Neural cell (in vitro differentiated cells): Measurements from ENCODE around the gene MPZL1. TPM values are rescaled to one million over a fixed set of nuclear protein-coding genes. Genes with fewer than 3 reads are reported as not detected.

Source experiments
- H2AFZ ChIP-seq: fragments of 200-600, 300-800 bp; sonication (generic), shearing (Covaris generic); 2 replicates; pipeline ENCODE4 v1.6.0; 2014; ENCODE audit warnings: low read depth, mild to moderate bottlenecking, antibody characterized with exemption, low read length, moderate library complexity
- H3F3A ChIP-seq: fragments of 200-600 bp; shearing (Covaris generic); 2 replicates; pipeline ENCODE4 v1.6.1; 2016; ENCODE audit warnings: mild to moderate bottlenecking, moderate library complexity, mixed read lengths, antibody characterized with exemption, low read length; ENCODE audit not compliant: insufficient read depth, poor library complexity, severe bottlenecking
- H3K27ac ChIP-seq: fragments of 200-600, 300-800 bp; sonication (generic), shearing (Covaris generic); 2 replicates; pipeline ENCODE4 v1.5.1; 2014; ENCODE audit warnings: mild to moderate bottlenecking, low read length, moderate library complexity
- H3K27me3 ChIP-seq: fragments of 300-800, 200-600 bp; sonication (generic), shearing (Covaris generic); 2 replicates; pipeline ENCODE4 v1.6.0; 2014; ENCODE audit warnings: mild to moderate bottlenecking, low read depth, low read length, moderate library complexity; ENCODE audit not compliant: insufficient read depth
- H3K36me3 ChIP-seq: fragments of 300-800, 200-600 bp; sonication (generic), shearing (Covaris generic); 2 replicates; pipeline ENCODE4 v1.5.1; 2014; ENCODE audit warnings: mild to moderate bottlenecking, antibody characterized with exemption, low read length, moderate library complexity; ENCODE audit not compliant: insufficient read depth
- H3K4me2 ChIP-seq: fragments of 300-800, 200-600 bp; sonication (generic), shearing (Covaris generic); 2 replicates; pipeline ENCODE4 v1.6.0; 2014; ENCODE audit warnings: mild to moderate bottlenecking, low read length
- H3K4me3 ChIP-seq: fragments of 300-800, 200-600 bp; sonication (generic), shearing (Covaris generic); 2 replicates; pipeline ENCODE4 v1.5.1; 2014; ENCODE audit warnings: mild to moderate bottlenecking, low read length, moderate library complexity
- H3K79me2 ChIP-seq: fragments of 200-600 bp; shearing (Covaris generic); replicated peaks from 2 replicates; pipeline ENCODE4 v1.6.0; 2014; ENCODE audit warnings: mild to moderate bottlenecking, low read length, moderate library complexity; ENCODE audit not compliant: insufficient read depth
- H3K9ac ChIP-seq: fragments of 300-800, 200-600 bp; sonication (generic), shearing (Covaris generic); 2 replicates; pipeline ENCODE4 v1.6.1; 2016; ENCODE audit warnings: mild to moderate bottlenecking, low read length, mixed read lengths
- H3K9me2 ChIP-seq: fragments of 200-600 bp; shearing (Covaris generic); 2 replicates; pipeline ENCODE4 v1.6.1; 2016; ENCODE audit warnings: mild to moderate bottlenecking, low read length, mixed read lengths; ENCODE audit not compliant: insufficient read depth
- H3K9me3 ChIP-seq: fragments of 200-600, 300-800 bp; sonication (generic), shearing (Covaris generic); 2 replicates; pipeline ENCODE4 v1.6.1; 2016; ENCODE audit warnings: mild to moderate bottlenecking, mixed run types, low read length, moderate library complexity, mixed read lengths
- H4K20me1 ChIP-seq: fragments of 200-600 bp; shearing (Covaris generic); 2 replicates; pipeline ENCODE4 v1.6.1; 2016; ENCODE audit warnings: mild to moderate bottlenecking, mixed run types; ENCODE audit not compliant: insufficient read depth
- CTCF ChIP-seq: fragments of 450-650 bp; IDR thresholded peaks from 2 replicates; pipeline ENCODE4 v1.5.1; 2014; ENCODE audit warnings: antibody characterized with exemption, mild to moderate bottlenecking, moderate library complexity; ENCODE audit not compliant: poor library complexity, severe bottlenecking
- EP300 ChIP-seq: fragments of 450-650 bp; conservative IDR thresholded peaks from 2 replicates; pipeline ENCODE4 v1.6.1; 2014; ENCODE audit warnings: antibody characterized with exemption, mild to moderate bottlenecking, moderate library complexity; ENCODE audit not compliant: poor library complexity, severe bottlenecking
- EZH2 ChIP-seq: fragments of 200-600, 300-800 bp; shearing (Covaris generic), sonication (generic); IDR thresholded peaks from 2 replicates; pipeline ENCODE4 v1.6.1; 2014; ENCODE audit warnings: antibody characterized with exemption, low read length, borderline replicate concordance, mild to moderate bottlenecking; ENCODE audit not compliant: insufficient read depth, poor library complexity, severe bottlenecking
- MXI1 ChIP-seq: fragments of 450-650 bp; conservative IDR thresholded peaks from 2 replicates; pipeline ENCODE4 v1.6.1; 2014; ENCODE audit warnings: antibody characterized with exemption, mild to moderate bottlenecking; ENCODE audit not compliant: poor library complexity, severe bottlenecking
- POLR2AphosphoS5 ChIP-seq: IDR thresholded peaks from 2 replicates; pipeline ENCODE4 v1.6.1; 2012
- RAD21 ChIP-seq: fragments of 450-650 bp; conservative IDR thresholded peaks from 2 replicates; pipeline ENCODE4 v1.6.1; 2014; ENCODE audit warnings: antibody characterized with exemption, mild to moderate bottlenecking, moderate library complexity
- REST ChIP-seq: IDR thresholded peaks from 2 replicates; pipeline ENCODE4 v1.6.1; 2012; ENCODE audit warnings: borderline replicate concordance
- SMC3 ChIP-seq: fragments of 450-650 bp; conservative IDR thresholded peaks from 2 replicates; pipeline ENCODE4 v1.6.1; 2014; ENCODE audit warnings: antibody characterized with exemption, mild to moderate bottlenecking, moderate library complexity; ENCODE audit not compliant: poor library complexity
- TAF1 ChIP-seq: IDR thresholded peaks from 2 replicates; pipeline ENCODE4 v1.6.1; 2012; ENCODE audit warnings: low read depth
- polyA plus RNA-seq: library from polyadenylated mRNA; depleted of rRNA; stranded (reverse); fragments of >200 nt; gene quantifications from 2 replicates; pipeline ENCODE4 v1.2.3, GENCODE V29; 2014

MPZL1 gene
- polyA plus RNA-seq, 1 donor from 2014 or later: 167 TPM

- no peak overlapping the region for H2AFZ ChIP-seq
- no peaks in the 10 kb centered on the region for H3K9me2 ChIP-seq
- no peaks in the 10 kb centered on the region for H3K36me3 ChIP-seq
- no peaks in the 10 kb centered on the region for H3F3A ChIP-seq
- H3K27me3 ChIP-seq: no peaks in the 10 kb centered on the region
- TF ChIP-seq CTCF (no peak), MXI1 (no peak), SMC3 (no peak), TAF1 (no peak), EP300 (no peak), RAD21 (no peak), POLR2AphosphoS5 (no peak), REST (no peak), EZH2 (no peak)
- no peak overlapping the region for H3K4me2 ChIP-seq
- H3K79me2 ChIP-seq: no peaks in the 10 kb centered on the region
- H3K9me3 ChIP-seq: no peaks in the 10 kb centered on the region
- no peaks in the 10 kb centered on the region for H4K20me1 ChIP-seq
- no peak overlapping the region for H3K9ac ChIP-seq
- no peak overlapping the region for H3K27ac ChIP-seq
- no peak overlapping the region for H3K4me3 ChIP-seq
Measured at GRCh38 chr1:167697667-167698141, 24.1 kb upstream of the MPZL1 start.

GRCh38 chr1:167698313-167698712, 23.5 kb upstream of the MPZL1 start:
- H2AFZ ChIP-seq: no peak overlapping the region

More at GRCh38 chr1:167698313-167698712, 23.5 kb upstream of the MPZL1 start:
- H3K36me3 ChIP-seq: no peaks in the 10 kb centered on the region
- H3K27me3 ChIP-seq: no peaks in the 10 kb centered on the region
- TF ChIP-seq CTCF (no peak), EP300 (no peak), EZH2 (no peak), RAD21 (no peak), REST (no peak), TAF1 (no peak), SMC3 (no peak), POLR2AphosphoS5 (no peak), MXI1 (no peak)
- no peak overlapping the region for H3K9ac ChIP-seq
- no peak overlapping the region for H3K4me3 ChIP-seq
- H3K9me2 ChIP-seq: no peaks in the 10 kb centered on the region
- no peak overlapping the region for H3K27ac ChIP-seq
- no peaks in the 10 kb centered on the region for H3F3A ChIP-seq
- no peaks in the 10 kb centered on the region for H3K79me2 ChIP-seq
- H3K9me3 ChIP-seq: no peaks in the 10 kb centered on the region
- no peaks in the 10 kb centered on the region for H4K20me1 ChIP-seq
- no peak overlapping the region for H3K4me2 ChIP-seq
